ENCODE measurements around the gene SLC10A4. TPM values are rescaled to one million over a fixed set of nuclear protein-coding genes. Genes with fewer than 3 reads are reported as not detected.

The SLC10A4 gene
- total and polyA plus RNA-seq, 2 of the 8 experiments (the other 6 are each of a cell fraction or from before 2014, with no cell fraction given): 4.5 to 5.6 TPM

DNA sequence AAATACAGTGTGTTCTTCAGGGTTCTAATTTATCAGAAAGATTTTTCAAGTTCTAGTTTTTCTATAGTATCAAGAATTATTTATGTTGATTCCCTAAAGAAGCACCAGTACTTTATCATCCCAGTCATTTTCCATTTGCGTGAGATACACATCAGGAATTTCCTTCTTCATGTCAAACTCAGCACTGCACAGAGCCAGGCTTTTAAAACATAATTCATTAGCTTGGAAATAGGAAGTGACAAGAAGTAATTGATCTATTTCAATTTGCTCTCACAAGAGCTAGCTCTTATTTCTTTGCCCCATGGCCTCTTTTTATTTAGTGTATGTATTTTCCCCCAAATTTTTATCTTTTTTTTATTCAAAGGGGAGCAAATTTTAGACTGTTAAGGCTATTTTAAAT, 13.0 kb upstream of the SLC10A4 start:
- no peak overlapping the region for H2AK5ac ChIP-seq (ENCODE audit: low read depth, low read length)
- H4K5ac ChIP-seq (ENCODE audit: insufficient read length, low read depth, low read length): no peak overlapping the region
- H3K4me3 ChIP-seq (ENCODE audit: extremely low read depth in 1 of 4, insufficient read depth in 2 of 4, low read depth in 3 of 4, low read length in 4 of 4): no peak overlapping the region
- no peaks in the 10 kb centered on the region for H3K23me2 ChIP-seq (ENCODE audit: low read depth, low read length)
- FAIRE-seq (no peak), DNase-seq (ENCODE audit: low read depth in 1 of 2, low spot score in 2 of 2) (no peak)
- no peak overlapping the region for H3K23ac ChIP-seq (ENCODE audit: insufficient read length)
- H3K79me2 ChIP-seq (ENCODE audit: control insufficient read depth in 1 of 2, insufficient read depth in 2 of 2, low read length in 2 of 2): no peaks in the 10 kb centered on the region
- no peak overlapping the region for H3K4me2 ChIP-seq (ENCODE audit: insufficient read depth in 1 of 2, low read depth in 2 of 2, low read length in 2 of 2)
- H3K4me1 ChIP-seq (replicated peaks in 1 of 4; ENCODE audit: control insufficient read depth in 3 of 4, insufficient read depth in 4 of 4, low read length in 3 of 4): peaks cover 0 to 2% (median 0%) of the 10 kb centered on the region in 4 experiments; a peak in 1 of 7 replicates
- no peak overlapping the region for H2AFZ ChIP-seq (ENCODE audit: low read length)
- ChIA-PET POLR2A (ENCODE audit: partially characterized antibody) (interaction anchor here (1.3 kb wide), 1 partner anchor 13 kb away, joined by 5 read pairs; the partner anchor contains the start of gene SLC10A4), CTCF (ENCODE audit: partially characterized antibody) (no interaction called here)
- H3K56ac ChIP-seq (replicated peaks; ENCODE audit: insufficient read length, low read depth, low read length): no peak overlapping the region
- H3K79me1 ChIP-seq (ENCODE audit: low read depth, low read length): no peaks in the 10 kb centered on the region
- H3K9ac ChIP-seq (replicated peaks in 1 of 4; ENCODE audit: extremely low read depth in 1 of 4, low read depth in 3 of 4, low read length in 3 of 4): no peak overlapping the region
- no peak for TF ChIP-seq EZH2 (IDR thresholded peaks at IDR 0.05; ENCODE audit: low read depth, low read length, severe bottlenecking)
- TF ChIP-seq RFX5 (IDR thresholded peaks at IDR 0.05; ENCODE audit: borderline replicate concordance, low read depth, low read length): no peak
- no peak overlapping the region for H3K27ac ChIP-seq (ENCODE audit: low read depth, low read length)
- no peak overlapping the region for H3K14ac ChIP-seq (ENCODE audit: insufficient read length)
- no peaks in the 10 kb centered on the region for H3K27me3 ChIP-seq (replicated peaks in 1 of 4; ENCODE audit: control insufficient read depth in 3 of 4, extremely low read depth in 1 of 4, insufficient read depth in 3 of 4, low read length in 3 of 4)
- H3K9me3 ChIP-seq (ENCODE audit: insufficient read depth in 2 of 2, low read depth in 1 of 2, low read length in 1 of 2): no peaks in the 10 kb centered on the region
- no peak overlapping the region for H3K18ac ChIP-seq (ENCODE audit: extremely low read depth, low read length)
- H2BK15ac ChIP-seq (ENCODE audit: low read length): no peak overlapping the region
- H4K8ac ChIP-seq (ENCODE audit: extremely low read depth, insufficient read depth, low read length): no peak overlapping the region
- no peak overlapping the region for H2BK12ac ChIP-seq (ENCODE audit: low read depth, low read length)
- H4K91ac ChIP-seq (replicated peaks; ENCODE audit: insufficient read length, low read length): no peak overlapping the region
- H3K4ac ChIP-seq (replicated peaks; ENCODE audit: insufficient read length, low read depth, low read length): no peak overlapping the region
- no peak overlapping the region for H2BK120ac ChIP-seq (replicated peaks; ENCODE audit: low read depth, low read length)
- H3K36me3 ChIP-seq (ENCODE audit: control insufficient read depth in 2 of 4, insufficient read depth in 4 of 4, low read length in 3 of 4): no peaks in the 10 kb centered on the region
- no peaks in the 10 kb centered on the region for H4K20me1 ChIP-seq (replicated peaks in 1 of 2; ENCODE audit: control insufficient read depth in 1 of 2, insufficient read depth in 2 of 2, low read length in 2 of 2)
- 86% methylated on average over 1 of the region's 1 CpG; no CpG with 5 or more reads in 1 of the 2 experiments for WGBS, 2 experiments (ENCODE audit: extremely low coverage in 1 of 2, insufficient coverage in 1 of 2, insufficient read length in 1 of 2, insufficient replicate concordance in 2 of 2, low coverage in 1 of 2, low lambda C conversion rate in 2 of 2, missing lambda C conversion rate in 1 of 2)
- H2BK20ac ChIP-seq (ENCODE audit: low read length): no peak overlapping the region
- no peak overlapping the region for H2BK5ac ChIP-seq (ENCODE audit: low read depth, low read length)
